Skeletal muscle cell (primary cell): ENCODE data around the gene DNAJC8.

Experiments used
- DNase-seq: peaks from one replicate; pipeline ENCODE4 v3.0.0-alpha.2; 2010; ENCODE audit warnings: low read depth
- H3K4me3 ChIP-seq: 2 replicates; pipeline ENCODE4 v1.5.1; 2011; ENCODE audit warnings: low read depth, mild to moderate bottlenecking, control low read depth, low read length, moderate library complexity

DNAJC8 gene

DNA sequence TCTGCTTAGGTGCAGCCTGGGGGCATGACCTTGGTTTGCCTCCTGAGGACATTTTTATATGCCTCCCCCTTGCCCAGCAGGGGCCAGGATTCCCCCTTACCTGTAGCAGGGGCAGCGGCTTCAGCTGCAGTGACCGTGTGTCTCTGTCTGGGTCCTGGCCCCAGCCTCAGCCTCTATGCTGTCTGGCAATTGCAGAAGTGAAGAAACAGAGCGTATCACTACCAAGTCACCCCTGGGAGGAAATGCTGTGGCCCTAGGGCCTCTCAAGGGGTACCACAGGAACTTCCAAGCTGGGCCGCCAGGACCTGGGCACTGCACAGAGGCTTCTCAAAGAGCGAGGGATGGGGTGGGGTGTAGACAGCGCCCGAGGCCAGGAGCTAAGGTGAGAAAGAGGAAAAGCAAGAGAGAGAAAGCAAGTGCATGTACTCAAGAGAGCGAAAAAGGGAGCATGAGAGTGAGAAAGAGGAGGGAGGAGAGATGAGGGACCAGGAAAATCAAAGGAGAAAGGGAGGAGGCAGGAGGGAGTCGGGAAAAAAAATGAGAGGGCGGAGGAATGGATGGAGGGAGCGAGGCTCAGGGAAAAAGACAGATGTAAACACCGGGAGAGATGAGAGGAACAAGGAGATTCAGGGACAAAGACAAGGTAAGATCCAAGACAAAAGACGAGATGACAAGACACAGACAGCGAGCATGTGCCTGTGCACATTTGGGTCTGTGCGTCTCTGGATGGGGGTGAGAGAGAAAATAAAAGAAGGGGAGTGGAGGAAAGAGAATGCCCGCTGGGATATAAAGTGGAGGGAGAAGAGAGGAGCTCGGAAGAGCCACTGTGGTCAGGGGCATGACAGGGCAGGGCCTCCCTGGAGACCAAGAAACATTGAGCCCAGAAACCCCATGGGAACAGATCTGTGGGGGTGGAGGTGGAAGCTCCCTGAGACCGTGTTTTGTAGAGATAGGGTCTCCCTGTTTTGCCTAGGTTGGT, 56.0 kb downstream of the DNAJC8 start, which contains the start of gene PTAFR:
PTAFR (minus strand) TSS at position 199 of the 979 bp plus-strand sequence. CDS start 25,669 bp downstream, outside the sequence.
- no peak for DNase-seq
- H3K4me3 ChIP-seq: no peak within 1 kb of the TSS

- DNase-seq: no peak
- H3K4me3 ChIP-seq: no peak overlapping the region
Measured at GRCh38 chr1:28175955-28176485, 56.8 kb downstream of the DNAJC8 start.

DNA sequence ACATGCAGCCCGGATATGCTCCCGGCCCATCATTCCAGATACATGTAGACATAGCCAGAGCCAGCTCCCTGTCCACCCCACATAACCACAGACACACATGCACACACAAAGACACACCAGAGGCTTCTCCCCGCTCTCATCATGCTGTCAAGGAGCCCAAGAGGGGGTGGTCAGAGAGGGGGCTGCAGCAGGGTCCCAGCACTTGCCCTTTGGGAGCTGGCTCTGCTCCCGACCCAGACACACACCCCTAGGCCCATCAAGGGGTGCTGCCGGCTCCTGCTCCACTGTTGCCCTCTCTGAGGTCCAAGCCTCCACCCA, 58.9 kb downstream of the DNAJC8 start:
- no peak overlapping the region for H3K4me3 ChIP-seq
- DNase-seq: no peak

- H3K4me3 ChIP-seq: no peak overlapping the region
Measured at GRCh38 chr1:28173151-28173979, 59.5 kb downstream of the DNAJC8 start.

GRCh38 chr1:28172713-28173150, 60.1 kb downstream of the DNAJC8 start:
- no peak overlapping the region for H3K4me3 ChIP-seq
- no peak for DNase-seq

More at GRCh38 chr1:28173151-28173979, 59.5 kb downstream of the DNAJC8 start:
- no peak for DNase-seq

DNA sequence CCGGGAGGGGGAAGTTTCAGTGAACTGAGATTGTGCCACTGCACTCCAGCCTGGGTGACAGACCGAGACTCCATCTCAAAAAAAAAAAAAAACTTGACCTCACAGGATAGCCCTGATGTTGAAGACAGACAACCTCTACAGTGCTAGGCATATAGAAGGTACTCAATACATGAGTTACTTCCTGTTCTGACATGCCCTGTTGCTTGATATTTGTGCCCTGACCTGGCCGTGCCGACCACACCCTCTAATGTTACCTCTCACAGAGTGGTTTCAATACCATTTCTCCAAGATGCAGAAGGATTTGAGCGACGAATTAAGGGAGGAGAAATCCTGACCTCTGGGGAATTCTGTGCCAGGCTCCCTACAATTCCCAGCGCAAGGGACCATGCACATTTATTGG, 61.6 kb downstream of the DNAJC8 start:
- DNase-seq: no peak
- H3K4me3 ChIP-seq: no peak overlapping the region

- H3K4me3 ChIP-seq: no peak overlapping the region
- DNase-seq: no peak
Measured at GRCh38 chr1:28170001-28170596, 62.7 kb downstream of the DNAJC8 start.

- no peak for DNase-seq
- H3K4me3 ChIP-seq: no peak overlapping the region
Measured at GRCh38 chr1:28163496-28164161, 69.2 kb downstream of the DNAJC8 start.

GRCh38 chr1:28162151-28162550, 70.7 kb downstream of the DNAJC8 start:
- no peak for DNase-seq
- H3K4me3 ChIP-seq: no peak overlapping the region

GRCh38 chr1:28161751-28162150, 71.1 kb downstream of the DNAJC8 start:
- H3K4me3 ChIP-seq: no peak overlapping the region

DNA sequence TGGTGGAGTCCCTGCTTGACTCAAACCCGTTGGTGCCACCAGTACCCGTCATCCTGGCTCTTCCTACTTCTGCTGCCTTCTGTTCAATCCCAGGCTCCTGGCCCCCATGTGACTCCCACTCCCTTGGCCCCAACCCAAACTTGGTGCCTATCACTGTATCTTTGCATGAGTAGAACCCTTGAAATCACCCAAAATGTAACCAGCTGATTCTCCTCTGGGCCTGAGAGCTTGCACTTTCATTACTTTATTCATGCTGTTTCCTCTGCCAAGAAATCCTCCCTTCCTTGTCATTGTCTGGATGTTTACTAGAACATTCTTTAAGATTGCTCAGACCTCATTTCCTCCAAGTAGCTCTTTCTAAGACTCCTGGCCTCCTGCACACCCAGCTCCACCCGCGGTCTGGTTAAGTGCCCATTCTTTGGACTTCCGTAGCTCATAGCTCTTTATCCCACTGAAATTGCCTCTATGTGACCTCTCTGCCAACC, 72.0 kb downstream of the DNAJC8 start:
- H3K4me3 ChIP-seq: no peak overlapping the region
- peak; percentile 49 for DNase-seq

More at GRCh38 chr1:28161751-28162150, 71.1 kb downstream of the DNAJC8 start:
- no peak for DNase-seq

DNA sequence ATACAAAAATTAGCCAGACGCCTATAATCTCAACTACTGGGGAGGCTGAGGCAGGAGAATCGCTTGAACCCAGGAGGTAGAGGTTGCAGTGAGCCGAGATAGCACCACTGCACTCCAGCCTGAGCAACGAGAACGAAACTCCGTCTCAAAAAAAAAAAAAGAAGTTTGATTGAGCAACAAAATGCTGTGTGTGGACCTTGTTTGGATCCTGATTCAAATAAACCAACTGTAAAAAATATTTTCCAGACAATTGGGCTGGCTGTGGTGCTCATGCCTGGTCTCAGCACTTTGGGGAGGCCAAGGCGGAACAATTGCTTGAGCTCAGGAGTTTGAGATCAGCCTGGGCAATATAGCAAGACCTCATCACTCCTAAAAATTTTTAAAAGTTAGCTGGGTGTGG, 73.1 kb downstream of the DNAJC8 start:
- no peak for DNase-seq
- H3K4me3 ChIP-seq: no peak overlapping the region

DNA sequence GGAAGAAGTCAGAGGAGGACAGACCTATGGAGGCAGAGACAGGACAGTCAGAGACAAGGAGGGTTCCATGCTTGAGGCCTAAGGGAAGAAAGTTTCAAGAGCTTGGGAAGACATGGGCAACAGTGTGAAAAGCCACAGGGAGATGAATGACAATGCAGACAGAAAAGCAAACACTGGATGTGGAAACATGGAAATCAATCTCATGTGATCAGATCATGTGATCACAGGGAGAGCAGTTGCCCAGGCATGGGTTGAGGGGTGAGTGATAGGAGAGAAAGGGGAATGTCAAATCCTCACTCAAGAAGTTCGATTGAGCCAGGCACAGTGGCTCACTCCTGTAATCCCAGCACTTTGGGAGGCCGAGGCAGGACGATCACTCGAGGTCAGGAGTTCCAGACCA, 73.6 kb downstream of the DNAJC8 start:
- no peak for DNase-seq

GRCh38 chr1:28157894-28158293, 74.9 kb downstream of the DNAJC8 start:
- no peak for DNase-seq
- no peak overlapping the region for H3K4me3 ChIP-seq

More for the DNA sequence above, 73.6 kb downstream of the DNAJC8 start:
- no peak overlapping the region for H3K4me3 ChIP-seq

DNA sequence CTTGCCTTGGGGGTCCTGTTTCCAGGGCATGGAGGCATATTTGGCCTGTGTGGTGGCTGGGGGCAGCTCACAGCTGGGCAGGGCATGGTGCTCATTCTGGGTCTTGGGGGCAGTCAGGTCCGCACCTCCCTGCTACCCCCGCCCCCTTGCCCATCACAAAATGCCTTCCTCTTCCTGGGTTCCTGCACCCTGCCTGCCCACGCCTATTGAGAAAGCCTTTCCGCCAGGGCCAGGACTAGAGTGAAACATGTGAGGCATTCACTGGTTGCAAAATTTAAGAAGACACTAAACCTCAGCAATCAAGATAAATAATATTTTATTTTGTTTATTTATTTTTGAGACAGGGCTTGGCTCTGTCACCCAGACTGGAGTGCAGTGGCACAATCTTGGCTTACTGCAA, 76.0 kb downstream of the DNAJC8 start:
- no peak for DNase-seq
- H3K4me3 ChIP-seq: no peak overlapping the region

DNA sequence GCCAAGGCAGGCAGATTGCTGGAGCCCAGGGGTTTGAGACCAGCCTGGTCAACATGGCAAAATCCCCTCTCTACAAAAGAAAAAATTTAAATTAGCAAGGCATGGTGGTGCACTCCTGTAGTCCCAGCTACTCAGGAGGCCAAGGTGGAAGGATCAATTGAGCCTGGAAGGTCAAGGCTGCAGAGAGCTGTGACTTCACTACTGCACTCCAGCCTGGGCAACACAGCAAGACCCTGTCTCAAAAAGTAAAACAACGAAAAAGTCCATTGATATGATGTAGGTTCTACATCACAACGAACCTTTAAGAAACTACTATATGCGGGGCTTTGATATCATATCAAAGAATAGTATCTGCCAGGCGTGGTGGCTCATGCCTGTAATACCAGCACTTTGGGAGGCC, 77.2 kb downstream of the DNAJC8 start:
- no peak overlapping the region for H3K4me3 ChIP-seq
- DNase-seq: no peak

- no peak for DNase-seq
- H3K4me3 ChIP-seq: no peak overlapping the region
Measured at GRCh38 chr1:28154078-28154594, 78.7 kb downstream of the DNAJC8 start.
